Stimulated activated CD8-positive, alpha-beta memory T cell treated with anti-CD3 and anti-CD28 coated beads, Interleukin-7, amount 100 ng/mL, for 4 hours (primary cell): ENCODE results near the gene GOLT1A.

ENCODE experiments used
- DNase-seq, 2 donors: peaks; one replicate each; pipeline ENCODE4 v3.0.0-alpha.2; 2020; ENCODE audit warnings: low read depth in 2 of 2

Gene GOLT1A

DNA sequence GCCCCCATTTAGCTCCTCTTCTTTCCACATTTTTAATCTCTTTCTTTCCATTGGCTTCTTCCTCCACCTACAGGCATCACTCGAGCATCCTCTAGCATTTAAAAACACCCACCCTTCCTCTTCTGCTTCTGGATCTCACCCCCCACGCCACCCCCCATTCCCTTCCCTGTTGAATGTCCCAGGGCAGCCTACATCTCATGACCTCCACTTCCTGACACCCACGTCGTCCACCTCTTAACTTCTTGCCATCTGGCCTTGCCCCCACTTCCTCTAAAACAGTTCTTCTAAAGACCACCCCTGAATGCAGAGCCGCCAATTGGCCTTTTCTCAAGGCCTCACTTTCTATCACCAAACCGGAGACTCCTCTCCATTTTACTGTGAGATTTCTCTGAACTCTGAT, 55.8 kb downstream of the GOLT1A start:
- no peak for DNase-seq

DNA sequence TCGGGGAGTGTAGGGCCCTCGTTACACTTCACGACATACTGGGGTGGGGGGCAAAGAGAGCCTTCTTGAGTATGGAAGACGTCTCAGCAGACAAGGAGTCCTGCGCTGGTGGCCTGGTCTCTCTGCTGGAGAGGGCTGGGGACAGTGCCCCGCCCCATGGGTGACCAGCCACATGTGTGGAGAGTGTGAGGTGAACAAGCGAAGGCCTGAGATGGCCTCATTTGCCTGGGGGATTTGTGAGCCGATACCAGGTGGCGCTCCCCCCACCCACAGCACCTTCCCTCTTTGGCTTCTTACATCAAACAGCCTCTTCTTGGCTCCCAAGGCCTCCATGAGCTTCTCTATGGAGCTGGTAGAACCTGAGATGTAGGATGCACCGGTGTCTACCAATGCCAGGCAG, 57.9 kb downstream of the GOLT1A start:
- no peak for DNase-seq

DNA sequence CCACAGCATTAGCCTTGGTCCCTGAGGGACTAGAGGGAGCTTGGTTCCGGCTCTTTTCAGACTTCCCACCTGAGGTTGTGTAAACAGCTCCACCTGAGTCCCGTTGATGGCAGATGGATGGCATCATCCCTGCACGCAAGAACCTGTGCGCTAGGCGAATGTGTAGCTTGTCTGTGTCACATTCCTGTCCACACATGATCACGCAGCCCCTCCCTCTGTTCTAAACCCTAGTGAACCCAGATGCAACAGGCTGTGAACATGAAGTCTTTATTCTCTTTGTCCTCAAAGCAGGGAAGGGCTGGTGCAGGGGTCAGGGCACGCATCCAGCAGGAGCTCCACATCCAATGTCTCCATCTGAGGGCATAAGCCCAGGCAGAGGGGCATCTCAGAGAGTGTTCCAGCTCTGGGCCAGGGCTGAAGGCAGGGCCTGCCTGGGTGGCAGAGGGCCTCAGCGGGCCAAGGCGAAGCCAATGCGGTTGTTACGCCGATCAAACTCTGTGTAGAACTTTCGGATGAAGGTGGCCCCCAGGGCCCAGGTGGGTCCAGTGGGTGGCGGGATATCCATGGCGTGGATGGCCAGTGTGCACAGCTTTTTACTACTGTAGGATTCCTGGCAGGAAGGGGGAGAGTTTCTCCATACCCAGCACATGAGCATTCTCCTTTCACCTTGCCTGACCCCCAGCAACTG, 59.1 kb downstream of the GOLT1A start:
- no peak for DNase-seq

DNA sequence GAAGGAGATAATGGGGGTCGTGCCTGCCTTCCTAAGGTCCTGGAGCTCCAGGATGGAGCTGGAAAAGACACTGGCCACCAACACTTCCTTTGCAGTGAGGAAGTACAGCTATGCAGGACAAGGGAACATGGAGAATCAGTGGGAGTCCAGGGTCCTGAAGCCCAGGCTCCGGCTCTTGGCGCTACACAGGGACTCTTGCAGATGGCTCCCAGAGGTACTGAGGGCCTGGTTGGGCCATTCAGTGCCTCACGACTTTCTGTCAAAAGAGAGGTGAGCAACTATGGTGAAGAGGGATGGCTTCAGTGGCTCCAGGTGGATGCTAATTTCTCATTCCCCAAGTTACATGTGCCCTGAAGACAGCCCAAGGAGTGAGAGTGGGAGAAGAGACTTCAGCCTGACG, 60.1 kb downstream of the GOLT1A start:
- DNase-seq, result no peak

DNA sequence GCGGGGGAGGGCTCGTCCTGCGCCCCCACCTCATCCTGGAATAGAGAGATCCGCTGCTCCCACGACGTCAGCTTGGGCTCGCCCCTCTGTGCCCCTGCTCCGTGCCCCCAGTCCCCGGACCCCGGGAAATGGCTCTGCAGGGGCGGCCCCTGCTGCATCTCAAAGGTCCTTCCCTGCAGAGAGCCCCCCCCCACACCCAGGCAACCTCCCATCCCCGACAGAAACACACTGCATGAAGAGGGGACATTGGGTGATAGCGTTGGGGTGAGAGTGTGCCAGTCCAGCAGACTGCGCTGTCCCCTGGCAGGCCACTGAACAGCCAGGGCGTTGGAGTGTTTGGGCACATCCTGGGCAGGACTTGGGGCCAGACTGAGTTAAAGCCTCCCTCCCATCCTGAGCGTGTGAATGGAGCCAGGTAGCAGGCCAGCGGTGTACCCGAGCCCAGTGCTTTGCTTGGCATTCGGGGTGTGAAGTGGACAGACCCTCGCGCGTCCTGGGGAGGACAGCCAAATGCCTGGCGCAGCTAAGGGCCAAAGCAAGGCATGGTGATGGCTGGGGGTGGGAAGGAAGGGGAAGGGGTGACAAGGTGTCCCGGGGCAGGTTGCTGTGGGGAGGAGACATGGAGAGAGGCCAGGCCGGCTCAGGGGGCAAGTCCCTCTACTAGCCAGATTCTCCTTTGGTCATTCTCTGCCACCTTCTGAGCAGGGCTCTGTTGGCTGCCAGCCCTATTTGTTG, 61.3 kb downstream of the GOLT1A start:
- DNase-seq, result no peak

DNA sequence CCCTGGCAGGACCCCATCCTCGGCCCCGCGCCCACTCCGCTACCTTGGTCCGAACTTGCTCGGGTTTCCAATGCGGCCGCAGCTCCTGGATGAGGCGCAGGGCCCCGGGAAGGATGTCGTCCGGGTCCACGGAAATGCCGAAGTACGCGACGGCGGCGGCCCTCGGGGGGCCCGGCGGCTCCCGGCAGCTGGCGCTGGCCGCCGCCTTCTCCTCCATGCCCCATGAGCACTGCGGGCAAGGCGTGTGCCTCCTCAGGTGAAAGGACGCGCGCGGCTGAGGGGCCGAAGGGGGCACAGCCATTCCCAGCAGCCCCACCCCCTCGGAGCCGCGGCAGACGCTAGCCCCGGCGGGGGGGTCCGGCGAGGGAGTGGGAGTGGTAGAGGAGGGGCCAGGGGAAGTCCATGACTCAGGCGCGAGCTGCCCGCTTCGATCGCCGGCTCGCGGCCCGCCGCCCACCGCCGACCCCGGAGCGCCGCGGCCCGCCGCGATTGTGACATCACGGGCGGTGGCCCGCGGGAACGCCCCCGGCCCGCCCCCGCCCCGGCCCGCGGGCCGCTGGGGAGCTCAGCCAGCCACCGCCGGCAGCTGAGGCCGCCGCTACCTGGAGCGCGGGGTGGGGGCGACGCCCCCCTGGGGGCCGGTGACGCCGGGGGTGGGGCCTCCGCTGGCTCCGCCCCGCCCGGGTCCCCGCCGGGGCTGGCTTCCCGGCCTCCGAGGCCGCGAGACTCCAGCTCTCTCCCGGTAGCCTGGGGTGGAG, 62.1 kb downstream of the GOLT1A start, which contains the start of gene ETNK2:
TSS of gene ETNK2 (minus strand) at position 493 of the 758 bp plus-strand sequence. CDS start at position 301, 192 bp downstream.
- peak; percentile 21 to 58 for DNase-seq

DNA sequence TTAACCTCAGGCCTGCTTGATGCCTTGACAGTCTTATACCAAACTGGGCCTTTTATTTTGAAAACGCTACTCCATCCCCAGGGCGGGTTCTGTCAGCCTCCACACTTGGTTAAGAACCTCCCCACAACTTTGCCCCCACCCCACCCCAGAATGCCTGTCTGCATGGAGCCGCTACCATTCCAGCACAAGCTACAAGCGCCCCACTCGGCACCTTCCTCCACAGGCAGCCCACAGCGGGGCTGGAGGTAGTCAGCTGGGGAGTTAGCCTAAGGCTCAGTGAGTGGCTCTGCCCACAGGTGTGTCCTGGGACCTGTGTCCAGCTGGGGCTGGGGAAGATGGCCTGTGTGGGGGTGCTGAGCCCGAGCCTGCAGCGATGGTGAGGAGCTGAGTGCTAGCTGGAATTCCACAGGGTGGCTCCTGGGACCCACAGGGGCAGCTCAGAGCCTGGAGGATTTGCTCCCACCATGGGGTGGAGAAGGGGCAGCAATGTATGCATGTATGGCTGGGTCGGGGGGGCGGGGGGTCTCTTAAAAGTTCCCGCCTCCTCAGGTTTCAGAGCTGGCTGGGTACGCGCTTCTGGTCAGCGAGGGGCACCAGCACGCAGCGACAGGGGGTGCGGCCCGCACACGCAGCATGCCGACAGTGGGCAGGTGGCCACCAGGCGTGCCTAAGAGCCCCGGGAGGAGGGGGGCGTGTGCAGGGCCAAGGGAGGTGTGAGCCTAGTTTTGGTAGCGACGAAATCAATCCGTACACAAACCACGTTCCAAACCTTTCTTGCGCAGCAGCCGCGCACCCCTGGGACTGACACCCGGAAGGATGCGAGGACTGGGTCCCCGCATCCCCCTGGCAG, 62.9 kb downstream of the GOLT1A start:
- no peak for DNase-seq

DNA sequence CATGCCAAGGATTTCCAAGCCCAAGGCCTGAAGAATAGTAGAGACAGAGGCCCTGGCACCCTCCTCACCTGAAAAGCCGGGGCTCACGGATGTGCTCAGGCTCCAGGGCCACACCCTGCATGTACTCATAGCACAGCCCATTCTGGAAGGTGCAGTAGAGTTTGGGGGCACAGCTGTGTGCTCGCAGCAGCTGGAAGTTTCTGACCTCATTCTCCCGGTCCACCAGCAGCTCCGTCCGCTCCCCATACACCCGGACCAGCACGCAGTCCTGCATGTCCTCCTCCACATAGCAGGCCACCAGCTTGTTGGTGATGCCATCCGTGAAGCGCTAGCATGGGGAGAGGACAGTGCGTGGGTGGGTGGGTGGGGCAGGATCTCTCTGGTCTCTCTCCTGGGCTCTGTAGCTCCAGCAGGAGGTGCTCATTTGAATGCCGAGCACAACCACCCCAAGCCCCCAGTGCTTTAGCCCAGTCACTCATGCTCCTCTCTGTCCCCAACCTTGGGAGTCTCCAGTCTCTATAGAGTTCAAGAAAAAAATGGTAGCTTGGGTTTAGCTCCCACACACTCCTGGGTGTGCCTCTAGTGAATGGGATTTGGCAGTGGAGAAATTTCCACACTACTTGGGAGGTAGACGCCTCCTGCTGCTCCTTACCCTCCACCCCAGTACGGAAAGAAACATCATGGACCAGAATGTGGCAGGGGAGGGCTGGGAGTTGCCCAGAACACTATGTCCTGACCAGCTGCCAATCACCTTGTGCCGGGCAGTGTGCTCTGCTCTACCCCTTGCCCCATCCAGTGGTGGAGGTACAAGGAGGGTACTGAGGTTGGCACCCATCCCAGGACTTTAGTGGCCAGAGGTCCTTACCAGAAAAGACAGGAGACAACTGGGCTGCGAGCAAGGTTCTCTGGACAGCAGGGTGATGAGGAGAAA, 63.9 kb downstream of the GOLT1A start:
- DNase-seq, result no peak

DNA sequence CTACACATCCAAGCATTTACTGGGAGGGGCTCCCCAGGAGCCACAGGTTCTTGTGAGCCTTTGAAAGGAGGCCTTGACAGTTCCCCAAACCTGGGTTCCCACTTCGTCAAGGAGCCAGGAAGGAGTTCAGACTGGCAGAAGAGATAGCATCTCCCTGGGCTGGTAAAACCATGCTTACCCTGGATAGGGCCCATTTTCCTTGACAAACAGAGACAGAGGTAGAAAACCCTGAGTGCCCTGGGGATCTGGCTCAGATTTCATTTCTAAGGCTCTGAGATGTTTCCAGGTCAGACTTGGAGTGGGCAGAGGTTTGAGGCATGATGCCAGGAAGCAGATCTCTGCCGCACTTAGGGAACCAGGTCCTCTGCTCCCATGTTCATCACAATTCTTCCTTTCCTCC, 64.7 kb downstream of the GOLT1A start:
- DNase-seq, result no peak
